Endothelial cell of umbilical vein (primary cell): ENCODE results near the gene MEF2C.

Source experiments
- EZH2 ChIP-seq: IDR thresholded peaks from 2 replicates; pipeline ENCODE4 v1.6.1; 2012; ENCODE audit warnings: borderline replicate concordance, low read depth, mild to moderate bottlenecking, moderate library complexity, low read length, inconsistent platforms; ENCODE audit not compliant: severe bottlenecking
- FOS ChIP-seq: IDR thresholded peaks from 2 replicates; pipeline ENCODE4 v1.6.1; 2011; ENCODE audit warnings: mild to moderate bottlenecking, low read length, moderate library complexity, borderline replicate concordance; ENCODE audit not compliant: insufficient read depth
- MYC ChIP-seq: IDR thresholded peaks from one replicate; pipeline ENCODE4 v1.6.1; 2011; ENCODE audit warnings: mild to moderate bottlenecking, low read depth, low read length
- POLR2A ChIP-seq: IDR thresholded peaks from 2 replicates; pipeline ENCODE4 v1.6.1; 2012; ENCODE audit warnings: low read depth, mild to moderate bottlenecking, control low read depth, low read length
- POLR2AphosphoS5 ChIP-seq: IDR thresholded peaks from 2 replicates; pipeline ENCODE4 v1.6.1; 2012; ENCODE audit warnings: low read depth, mild to moderate bottlenecking, control low read depth, low read length, moderate library complexity; ENCODE audit not compliant: insufficient read depth
- TF ChIP-seq, protein P1 (sequence below), 2 donors: IDR thresholded peaks; 1 replicate in 1 of 2; 2 replicates in 1 of 2; pipeline ENCODE4 v1.5.1; 2011; ENCODE audit warnings: low read length in 2 of 2, mild to moderate bottlenecking in 2 of 2, moderate library complexity in 2 of 2, control low read depth in 1 of 2, inconsistent platforms in 1 of 2, low read depth in 1 of 2; ENCODE audit not compliant: insufficient read depth in 1 of 2; ENCODE audit errors: extremely low read depth in 1 of 2

- TF ChIP-seq POLR2A, result no peak
- TF ChIP-seq, protein P1, sequence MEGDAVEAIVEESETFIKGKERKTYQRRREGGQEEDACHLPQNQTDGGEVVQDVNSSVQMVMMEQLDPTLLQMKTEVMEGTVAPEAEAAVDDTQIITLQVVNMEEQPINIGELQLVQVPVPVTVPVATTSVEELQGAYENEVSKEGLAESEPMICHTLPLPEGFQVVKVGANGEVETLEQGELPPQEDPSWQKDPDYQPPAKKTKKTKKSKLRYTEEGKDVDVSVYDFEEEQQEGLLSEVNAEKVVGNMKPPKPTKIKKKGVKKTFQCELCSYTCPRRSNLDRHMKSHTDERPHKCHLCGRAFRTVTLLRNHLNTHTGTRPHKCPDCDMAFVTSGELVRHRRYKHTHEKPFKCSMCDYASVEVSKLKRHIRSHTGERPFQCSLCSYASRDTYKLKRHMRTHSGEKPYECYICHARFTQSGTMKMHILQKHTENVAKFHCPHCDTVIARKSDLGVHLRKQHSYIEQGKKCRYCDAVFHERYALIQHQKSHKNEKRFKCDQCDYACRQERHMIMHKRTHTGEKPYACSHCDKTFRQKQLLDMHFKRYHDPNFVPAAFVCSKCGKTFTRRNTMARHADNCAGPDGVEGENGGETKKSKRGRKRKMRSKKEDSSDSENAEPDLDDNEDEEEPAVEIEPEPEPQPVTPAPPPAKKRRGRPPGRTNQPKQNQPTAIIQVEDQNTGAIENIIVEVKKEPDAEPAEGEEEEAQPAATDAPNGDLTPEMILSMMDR (IDR thresholded peaks at IDR 0.05; ENCODE audit: extremely low read depth in 1 of 2, insufficient read depth in 1 of 2, low read depth in 1 of 2, low read length in 2 of 2), result no peak
- no peak for TF ChIP-seq EZH2
- no peak for TF ChIP-seq POLR2AphosphoS5
- no peak for TF ChIP-seq FOS
- TF ChIP-seq MYC, result no peak
These were observed 57.9 kb downstream of the MEF2C start for GRCh38 chr5:88824892-88825583.
